GM20000 (cell line): ENCODE data around the gene RNF151.

Source experiments
- DNase-seq: peaks from one replicate; pipeline ENCODE4 v3.0.0; 2012; ENCODE audit warnings: low spot score
- TF ChIP-seq, protein P1 (sequence below): IDR thresholded peaks from 2 replicates; pipeline ENCODE4 v1.5.1; 2012; ENCODE audit warnings: mild to moderate bottlenecking, control low read depth; ENCODE audit errors: extremely low read depth, missing control alignments

RNF151 gene

DNA sequence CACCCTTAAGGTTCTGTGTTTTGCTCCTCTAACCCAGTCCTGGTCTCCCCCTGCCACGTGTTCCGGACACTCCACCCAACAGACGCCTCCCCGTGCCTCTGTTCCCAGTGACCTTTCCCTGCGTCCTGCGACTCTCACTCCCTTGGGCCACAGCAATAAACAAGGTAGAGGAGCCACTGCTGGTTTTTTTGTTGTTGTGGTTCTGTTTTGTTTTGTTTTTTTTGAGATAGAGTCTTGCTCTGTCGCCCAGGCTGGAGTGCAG lies 49.2 kb downstream of the RNF151 start:
- TF ChIP-seq, protein P1, sequence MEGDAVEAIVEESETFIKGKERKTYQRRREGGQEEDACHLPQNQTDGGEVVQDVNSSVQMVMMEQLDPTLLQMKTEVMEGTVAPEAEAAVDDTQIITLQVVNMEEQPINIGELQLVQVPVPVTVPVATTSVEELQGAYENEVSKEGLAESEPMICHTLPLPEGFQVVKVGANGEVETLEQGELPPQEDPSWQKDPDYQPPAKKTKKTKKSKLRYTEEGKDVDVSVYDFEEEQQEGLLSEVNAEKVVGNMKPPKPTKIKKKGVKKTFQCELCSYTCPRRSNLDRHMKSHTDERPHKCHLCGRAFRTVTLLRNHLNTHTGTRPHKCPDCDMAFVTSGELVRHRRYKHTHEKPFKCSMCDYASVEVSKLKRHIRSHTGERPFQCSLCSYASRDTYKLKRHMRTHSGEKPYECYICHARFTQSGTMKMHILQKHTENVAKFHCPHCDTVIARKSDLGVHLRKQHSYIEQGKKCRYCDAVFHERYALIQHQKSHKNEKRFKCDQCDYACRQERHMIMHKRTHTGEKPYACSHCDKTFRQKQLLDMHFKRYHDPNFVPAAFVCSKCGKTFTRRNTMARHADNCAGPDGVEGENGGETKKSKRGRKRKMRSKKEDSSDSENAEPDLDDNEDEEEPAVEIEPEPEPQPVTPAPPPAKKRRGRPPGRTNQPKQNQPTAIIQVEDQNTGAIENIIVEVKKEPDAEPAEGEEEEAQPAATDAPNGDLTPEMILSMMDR: no peak
- no peak for DNase-seq

DNA sequence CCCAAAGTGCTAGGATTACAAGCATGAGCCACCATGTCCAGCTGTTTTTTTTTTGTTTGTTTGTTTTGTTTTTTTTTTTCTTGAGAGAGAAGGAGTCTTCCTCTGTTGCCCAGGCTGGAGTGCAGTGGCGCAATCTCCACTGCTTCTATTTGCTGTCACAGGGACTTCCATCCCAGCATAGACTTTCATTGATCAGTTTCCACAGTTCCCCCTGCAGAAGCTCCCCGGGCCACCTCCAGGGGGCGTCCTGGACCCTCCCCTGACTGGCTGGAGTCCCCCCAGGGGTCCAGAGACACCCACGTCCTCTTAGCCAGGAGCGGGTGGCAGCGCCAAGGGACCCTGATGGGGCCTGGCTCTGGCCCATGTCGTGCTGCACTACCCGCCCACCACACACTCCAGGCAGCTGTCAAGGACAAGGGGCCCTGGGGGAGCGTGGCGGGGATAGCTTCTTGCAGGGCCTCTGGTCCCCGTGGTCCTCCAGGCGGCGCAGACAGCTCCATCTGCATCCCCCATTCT lies 49.8 kb downstream of the RNF151 start:
- no peak for DNase-seq
- TF ChIP-seq, protein P1: peak; percentile 8
